GM19240 (cell line): ENCODE measurements around the gene PTPRR.

Source experiments
- DNase-seq: peaks from one replicate; pipeline ENCODE4 v3.0.0; 2011; ENCODE audit warnings: low spot score; ENCODE audit not compliant: insufficient read length

PTPRR gene

GRCh38 chr12:70920251-70920851, at the start of gene PTPRR:
Gene PTPRR, minus strand, starts transcription at chr12:70920738. Its CDS starts 348 bp downstream, at chr12:70920390.
- DNase-seq, result no peak

- no peak for DNase-seq
Measured at GRCh38 chr12:70966996-70967790, 46.7 kb upstream of the PTPRR start.

GRCh38 chr12:70966046-70966445, 45.5 kb upstream of the PTPRR start:
- DNase-seq, result no peak

GRCh38 chr12:70964867-70965510, 44.5 kb upstream of the PTPRR start:
- no peak for DNase-seq

- DNase-seq, result no peak
Measured at GRCh38 chr12:70963081-70963660, 42.6 kb upstream of the PTPRR start.

- no peak for DNase-seq
Measured at GRCh38 chr12:70962226-70962794, 41.8 kb upstream of the PTPRR start.

GRCh38 chr12:70960484-70960883, 39.9 kb upstream of the PTPRR start:
- DNase-seq, result no peak

- DNase-seq, result no peak
Measured at GRCh38 chr12:70955415-70955814, 34.9 kb upstream of the PTPRR start.

GRCh38 chr12:70950451-70950850, 29.9 kb upstream of the PTPRR start:
- DNase-seq, result no peak

GRCh38 chr12:70948976-70949336, 28.4 kb upstream of the PTPRR start:
- DNase-seq, result no peak

GRCh38 chr12:70948236-70948975, 27.9 kb upstream of the PTPRR start:
- no peak for DNase-seq

GRCh38 chr12:70936203-70936813, 15.8 kb upstream of the PTPRR start:
- DNase-seq, result no peak

- DNase-seq, result no peak
Measured at GRCh38 chr12:70933133-70933532, 12.6 kb upstream of the PTPRR start.

GRCh38 chr12:70929029-70929428, 8.5 kb upstream of the PTPRR start:
- DNase-seq, result no peak

GRCh38 chr12:70928071-70928470, 7.5 kb upstream of the PTPRR start:
- DNase-seq, result no peak

- DNase-seq, result no peak
Measured at GRCh38 chr12:70927356-70927755, 6.8 kb upstream of the PTPRR start.

- no peak for DNase-seq
Measured at GRCh38 chr12:70925539-70925938, 5.0 kb upstream of the PTPRR start.

GRCh38 chr12:70920891-70921290, 353 bp upstream of the PTPRR start:
- no peak for DNase-seq

- DNase-seq, result no peak
Measured at GRCh38 chr12:70919597-70920035, 922 bp downstream of the PTPRR start.

- no peak for DNase-seq
Measured at GRCh38 chr12:70919176-70919575, 1.4 kb downstream of the PTPRR start.

- no peak for DNase-seq
Measured at GRCh38 chr12:70918321-70918720, 2.2 kb downstream of the PTPRR start.
